Loucy (cell line): Measurements from ENCODE around the gene ANK3.

ENCODE experiments used
- H2AFZ ChIP-seq: fragments of 200-600 bp; sonication (generic); 2 replicates; pipeline ENCODE4 v1.6.0; 2016; ENCODE audit warnings: antibody characterized with exemption, mild to moderate bottlenecking, low read length, moderate library complexity
- H3F3A ChIP-seq: fragments of 200-600 bp; 2 replicates; pipeline ENCODE4 v1.6.0; 2016; ENCODE audit warnings: antibody characterized with exemption, low read depth, mild to moderate bottlenecking
- H3K27me3 ChIP-seq: fragments of 200-600 bp; sonication (generic); 2 replicates; pipeline ENCODE4 v1.6.1; 2014; ENCODE audit warnings: low read length, mild to moderate bottlenecking; ENCODE audit not compliant: insufficient read depth, poor library complexity, severe bottlenecking
- H3K36me3 ChIP-seq: fragments of 200-600 bp; sonication (generic); 2 replicates; pipeline ENCODE4 v1.6.1; 2016; ENCODE audit warnings: low read length; ENCODE audit not compliant: insufficient read depth
- H3K4me1 ChIP-seq: fragments of 200-600 bp; sonication (generic); 2 replicates; pipeline ENCODE4 v1.5.1; 2014; ENCODE audit warnings: low read length, mild to moderate bottlenecking; ENCODE audit not compliant: insufficient read depth, poor library complexity, severe bottlenecking
- H3K4me2 ChIP-seq: fragments of 200-600 bp; sonication (generic); 2 replicates; pipeline ENCODE4 v1.6.0; 2014; ENCODE audit warnings: antibody characterized with exemption, low read length, low read depth, mild to moderate bottlenecking; ENCODE audit not compliant: poor library complexity, severe bottlenecking
- H3K4me3 ChIP-seq: fragments of 200-600 bp; sonication (generic); 2 replicates; pipeline ENCODE4 v1.5.1; 2014; ENCODE audit warnings: low read length, mild to moderate bottlenecking, mixed read lengths; ENCODE audit not compliant: poor library complexity, severe bottlenecking
- H3K79me2 ChIP-seq: fragments of 200-600 bp; sonication (generic); 2 replicates; pipeline ENCODE4 v1.6.1; 2014; ENCODE audit warnings: low read length; ENCODE audit not compliant: insufficient read depth
- H3K9ac ChIP-seq: fragments of 200-600 bp; sonication (generic); 2 replicates; pipeline ENCODE4 v1.6.0; 2014; ENCODE audit warnings: mild to moderate bottlenecking, low read depth, low read length, moderate library complexity; ENCODE audit not compliant: poor library complexity, severe bottlenecking
- H3K9me2 ChIP-seq: fragments of 200-600 bp; sonication (generic); replicated peaks from 2 replicates; pipeline ENCODE4 v1.6.1; 2016; ENCODE audit warnings: low read depth, low read length, mixed read lengths
- H3K9me3 ChIP-seq: fragments of 200-600 bp; sonication (generic); 2 replicates; pipeline ENCODE4 v1.6.1; 2014; ENCODE audit warnings: mild to moderate bottlenecking, antibody characterized with exemption, low read length, low read depth; ENCODE audit not compliant: insufficient read depth
- H4K20me1 ChIP-seq: fragments of 200-600 bp; sonication (generic); 2 replicates; pipeline ENCODE4 v1.6.0; 2014; ENCODE audit warnings: antibody characterized with exemption, low read length, mild to moderate bottlenecking; ENCODE audit not compliant: insufficient read depth, poor library complexity, severe bottlenecking
- EZH2phosphoT487 ChIP-seq: fragments of 200-600 bp; IDR thresholded peaks from 2 replicates; pipeline ENCODE4 v1.6.1; 2018; ENCODE audit warnings: antibody characterized with exemption, mild to moderate bottlenecking, moderate library complexity, borderline replicate concordance
- TF ChIP-seq, protein P1 (sequence below): fragments of 200-600 bp; sonication (generic); conservative IDR thresholded peaks from 2 replicates; pipeline ENCODE4 v1.5.1; 2014; ENCODE audit warnings: mild to moderate bottlenecking, antibody characterized with exemption, low read length

The ANK3 gene

GRCh38 chr10:59976909-59977308 is 412.8 kb downstream of the ANK3 start:
- Histone ChIP-seq H4K20me1 (no peaks in the 10 kb centered on the region), H3K27me3 (no peaks in the 10 kb centered on the region), H3K79me2 (no peaks in the 10 kb centered on the region), H2AFZ (no peak overlapping the region), H3F3A (no peaks in the 10 kb centered on the region), H3K9me2 (no peaks in the 10 kb centered on the region), H3K4me2 (no peak overlapping the region), H3K9ac (no peak overlapping the region), H3K4me3 (no peak overlapping the region), H3K9me3 (peaks cover 9% of the 10 kb centered on the region; the same call in 1 of the 2 replicates), H3K36me3 (no peaks in the 10 kb centered on the region), H3K4me1 (no peaks in the 10 kb centered on the region)
- no peak for TF ChIP-seq EZH2phosphoT487
- TF ChIP-seq, protein P1, sequence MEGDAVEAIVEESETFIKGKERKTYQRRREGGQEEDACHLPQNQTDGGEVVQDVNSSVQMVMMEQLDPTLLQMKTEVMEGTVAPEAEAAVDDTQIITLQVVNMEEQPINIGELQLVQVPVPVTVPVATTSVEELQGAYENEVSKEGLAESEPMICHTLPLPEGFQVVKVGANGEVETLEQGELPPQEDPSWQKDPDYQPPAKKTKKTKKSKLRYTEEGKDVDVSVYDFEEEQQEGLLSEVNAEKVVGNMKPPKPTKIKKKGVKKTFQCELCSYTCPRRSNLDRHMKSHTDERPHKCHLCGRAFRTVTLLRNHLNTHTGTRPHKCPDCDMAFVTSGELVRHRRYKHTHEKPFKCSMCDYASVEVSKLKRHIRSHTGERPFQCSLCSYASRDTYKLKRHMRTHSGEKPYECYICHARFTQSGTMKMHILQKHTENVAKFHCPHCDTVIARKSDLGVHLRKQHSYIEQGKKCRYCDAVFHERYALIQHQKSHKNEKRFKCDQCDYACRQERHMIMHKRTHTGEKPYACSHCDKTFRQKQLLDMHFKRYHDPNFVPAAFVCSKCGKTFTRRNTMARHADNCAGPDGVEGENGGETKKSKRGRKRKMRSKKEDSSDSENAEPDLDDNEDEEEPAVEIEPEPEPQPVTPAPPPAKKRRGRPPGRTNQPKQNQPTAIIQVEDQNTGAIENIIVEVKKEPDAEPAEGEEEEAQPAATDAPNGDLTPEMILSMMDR: no peak
